K562 (cell line): ENCODE data around the gene BACH1. TPM values are rescaled to one million over a fixed set of nuclear protein-coding genes. Genes with fewer than 3 reads are reported as not detected.
A peak's percentile ranks its signal among the peaks of the same experiment; 100 is the strongest.

ENCODE experiments used
- ADNP ChIP-seq: fragments of 200-800 bp; sonication (Bioruptor generic); IDR thresholded peaks from 2 replicates; pipeline ENCODE4 v1.6.1; 2016; ENCODE audit warnings: missing genetic modification characterization, missing compliant biosample characterization
- BRCA1 ChIP-seq, 2 experiments: fragments of 450-650 bp in 1 of 2; sonication (generic) in 1 of 2; formaldehyde crosslinking in 1 of 2; IDR thresholded peaks; 2 replicates each; pipeline versions ENCODE4 v1.5.0 to v1.6.1; 2017 to 2020; ENCODE audit warnings: mild to moderate bottlenecking in 1 of 2, missing genetic modification reagents in 1 of 2
- CBX3 ChIP-seq, 2 experiments: IDR thresholded peaks; 1 replicate in 1 of 2; 2 replicates in 1 of 2; pipeline ENCODE4 v1.6.1; 2012; ENCODE audit warnings: inconsistent platforms in 2 of 2, low read length in 2 of 2, borderline replicate concordance in 1 of 2, control low read depth in 1 of 2
- CHD2 ChIP-seq: IDR thresholded peaks from 2 replicates; pipeline ENCODE4 v1.6.1; 2011; ENCODE audit warnings: low read depth, low read length
- DPF2 ChIP-seq: fragments of 450-650 bp; IDR thresholded peaks from 2 replicates; pipeline ENCODE4 v1.6.1; 2016
- ELF4 ChIP-seq: fragments of 450-650 bp; formaldehyde crosslinking; IDR thresholded peaks from 2 replicates; pipeline ENCODE4 v1.4.0; 2022; ENCODE audit warnings: missing genetic modification characterization
- GABPB2 ChIP-seq: fragments of 250-450 bp; sonication (Bioruptor Pico); conservative IDR thresholded peaks from 2 replicates; pipeline ENCODE4 v1.5.1; 2021; ENCODE audit warnings: mild to moderate bottlenecking
- HDAC1 ChIP-seq, 2 experiments: fragments of 450-650 bp; IDR thresholded peaks; 2 replicates each; pipeline ENCODE4 v1.6.1; 2016 to 2017; ENCODE audit warnings: inconsistent platforms in 1 of 2, mild to moderate bottlenecking in 1 of 2, moderate library complexity in 1 of 2
- JUNB ChIP-seq: fragments of 450-650 bp; formaldehyde crosslinking; conservative IDR thresholded peaks from 2 replicates; pipeline ENCODE4 v1.4.0; 2020; ENCODE audit warnings: mild to moderate bottlenecking
- MCM5 ChIP-seq: fragments of 450-650 bp; IDR thresholded peaks from 2 replicates; pipeline ENCODE4 v1.6.1; 2016; ENCODE audit warnings: low read depth
- MYC ChIP-seq, 2 experiments: fragments of 250-450 bp in 1 of 2; sonication (Bioruptor Pico) in 1 of 2; IDR thresholded peaks; 2 replicates each; pipeline versions ENCODE4 v1.5.1 to v1.6.1; 2012 to 2021; ENCODE audit warnings: low read depth in 2 of 2, borderline replicate concordance in 1 of 2, improper control_type of control experiment in 1 of 2, low read length in 1 of 2, mild to moderate bottlenecking in 1 of 2, moderate library complexity in 1 of 2
- NR1H2 ChIP-seq: sonication (generic); formaldehyde crosslinking; IDR thresholded peaks from 2 replicates; pipeline ENCODE4 v1.4.0; 2020; ENCODE audit warnings: mild to moderate bottlenecking, missing genetic modification reagents
- POLR3A ChIP-seq: IDR thresholded peaks from 2 replicates; pipeline ENCODE4 v1.6.1; 2011; ENCODE audit warnings: borderline replicate concordance, mild to moderate bottlenecking, moderate library complexity; ENCODE audit not compliant: insufficient read length, insufficient read depth; ENCODE audit errors: extremely low read depth
- PRPF4 ChIP-seq: fragments of 200-400 bp; formaldehyde crosslinking; IDR thresholded peaks from one replicate; pipeline ENCODE4 v1.6.1; 2017; ENCODE audit warnings: low read length, low read depth, mild to moderate bottlenecking; ENCODE audit not compliant: insufficient read depth, poor library complexity, severe bottlenecking
- RFX1 ChIP-seq: fragments of 450-650 bp; IDR thresholded peaks from 2 replicates; pipeline ENCODE4 v1.6.1; 2016; ENCODE audit warnings: mild to moderate bottlenecking, moderate library complexity
- SIX5 ChIP-seq, 2 experiments: IDR thresholded peaks; 2 replicates each; pipeline ENCODE4 v1.6.1; 2011; ENCODE audit warnings: low read length in 2 of 2, borderline replicate concordance in 1 of 2, low read depth in 1 of 2, mild to moderate bottlenecking in 1 of 2, moderate library complexity in 1 of 2; ENCODE audit not compliant: insufficient read depth in 1 of 2
- SLC30A9 ChIP-seq: fragments of 250-450 bp; sonication (Bioruptor Pico); IDR thresholded peaks from 2 replicates; pipeline ENCODE4 v1.8.0; 2022; ENCODE audit warnings: mild to moderate bottlenecking, moderate library complexity
- SUPT5H ChIP-seq: fragments of 450-650 bp; IDR thresholded peaks from 2 replicates; pipeline ENCODE4 v1.6.1; 2016
- TAF7 ChIP-seq: fragments of 450-650 bp; IDR thresholded peaks from 2 replicates; pipeline ENCODE4 v1.6.1; 2016; ENCODE audit warnings: missing genetic modification characterization, missing compliant biosample characterization
- TBL1XR1 ChIP-seq, 2 experiments: IDR thresholded peaks; 2 replicates each; pipeline ENCODE4 v1.6.1; 2012; ENCODE audit warnings: improper control_type of control experiment in 2 of 2, low read length in 2 of 2, mild to moderate bottlenecking in 1 of 2
- ZFPM2 ChIP-seq: fragments of 250-450 bp; sonication (Bioruptor Pico); IDR thresholded peaks from 2 replicates; pipeline ENCODE4 v1.5.1; 2022; ENCODE audit warnings: mild to moderate bottlenecking
- ZNF224 ChIP-seq: sonication (generic); formaldehyde crosslinking; IDR thresholded peaks from 2 replicates; pipeline ENCODE4 v1.8.0; 2022; ENCODE audit warnings: mild to moderate bottlenecking, missing genetic modification reagents
- ZNF780A ChIP-seq: fragments of 250-450 bp; sonication (Bioruptor Pico); IDR thresholded peaks from 2 replicates; pipeline ENCODE4 v1.5.0; 2021; ENCODE audit warnings: mild to moderate bottlenecking
- polyA plus RNA-seq, 8 experiments: library from polyadenylated mRNA; depleted of rRNA in 4 of 8; stranded (reverse) in 5 of 8; unstranded in 3 of 8; fragments of >200 nt; fragmentation: Nextera tagmentation in 2 of 8; fragmentation: Illumina TruSeq in 1 of 8; extraction: Ambion mirVana in 2 of 8; extraction: Trizol in 1 of 8; gene quantifications; 2 replicates each; pipeline versions ENCODE4 v1.2.1 to v1.2.3, GENCODE V29; 2011 to 2014; ENCODE audit warnings: inconsistent platforms in 1 of 8, missing spikeins in 1 of 8
- total RNA-seq, 7 experiments: library from RNA; depleted of rRNA in 6 of 7; stranded (reverse); fragments of >200 nt in 6 of 7; fragmentation: Illumina TruSeq in 2 of 7; extraction: Trizol in 2 of 7; gene quantifications; 2 replicates each; pipeline versions ENCODE4 v1.2.1 to v1.2.3, GENCODE V29; 2011 to 2021; ENCODE audit warnings: low replicate concordance in 1 of 7
- TF ChIP-seq, protein P1 (sequence below): sonication (generic); formaldehyde crosslinking; IDR thresholded peaks from 2 replicates; pipeline ENCODE4 v1.8.0; 2023; ENCODE audit warnings: missing genetic modification reagents, mild to moderate bottlenecking, borderline replicate concordance

Gene BACH1
- total and polyA plus RNA-seq, 9 of the 15 experiments (the other 6 are each of a cell fraction or from before 2014, with no cell fraction given): 10.6 to 58.5 (median 28.6) TPM

GRCh38 chr21:29299916-29300806 is 1.4 kb downstream of the BACH1 start (continued):
- TF ChIP-seq CHD2: 0 out of 2 replicates have a peak, but pooled peaks have one; percentile 35
- no peak for TF ChIP-seq SLC30A9 (CRISPR knock-in tag)
- TF ChIP-seq ADNP (tag): no peak
- no peak for TF ChIP-seq GABPB2 (CRISPR knock-in tag)
- TF ChIP-seq, protein P1, sequence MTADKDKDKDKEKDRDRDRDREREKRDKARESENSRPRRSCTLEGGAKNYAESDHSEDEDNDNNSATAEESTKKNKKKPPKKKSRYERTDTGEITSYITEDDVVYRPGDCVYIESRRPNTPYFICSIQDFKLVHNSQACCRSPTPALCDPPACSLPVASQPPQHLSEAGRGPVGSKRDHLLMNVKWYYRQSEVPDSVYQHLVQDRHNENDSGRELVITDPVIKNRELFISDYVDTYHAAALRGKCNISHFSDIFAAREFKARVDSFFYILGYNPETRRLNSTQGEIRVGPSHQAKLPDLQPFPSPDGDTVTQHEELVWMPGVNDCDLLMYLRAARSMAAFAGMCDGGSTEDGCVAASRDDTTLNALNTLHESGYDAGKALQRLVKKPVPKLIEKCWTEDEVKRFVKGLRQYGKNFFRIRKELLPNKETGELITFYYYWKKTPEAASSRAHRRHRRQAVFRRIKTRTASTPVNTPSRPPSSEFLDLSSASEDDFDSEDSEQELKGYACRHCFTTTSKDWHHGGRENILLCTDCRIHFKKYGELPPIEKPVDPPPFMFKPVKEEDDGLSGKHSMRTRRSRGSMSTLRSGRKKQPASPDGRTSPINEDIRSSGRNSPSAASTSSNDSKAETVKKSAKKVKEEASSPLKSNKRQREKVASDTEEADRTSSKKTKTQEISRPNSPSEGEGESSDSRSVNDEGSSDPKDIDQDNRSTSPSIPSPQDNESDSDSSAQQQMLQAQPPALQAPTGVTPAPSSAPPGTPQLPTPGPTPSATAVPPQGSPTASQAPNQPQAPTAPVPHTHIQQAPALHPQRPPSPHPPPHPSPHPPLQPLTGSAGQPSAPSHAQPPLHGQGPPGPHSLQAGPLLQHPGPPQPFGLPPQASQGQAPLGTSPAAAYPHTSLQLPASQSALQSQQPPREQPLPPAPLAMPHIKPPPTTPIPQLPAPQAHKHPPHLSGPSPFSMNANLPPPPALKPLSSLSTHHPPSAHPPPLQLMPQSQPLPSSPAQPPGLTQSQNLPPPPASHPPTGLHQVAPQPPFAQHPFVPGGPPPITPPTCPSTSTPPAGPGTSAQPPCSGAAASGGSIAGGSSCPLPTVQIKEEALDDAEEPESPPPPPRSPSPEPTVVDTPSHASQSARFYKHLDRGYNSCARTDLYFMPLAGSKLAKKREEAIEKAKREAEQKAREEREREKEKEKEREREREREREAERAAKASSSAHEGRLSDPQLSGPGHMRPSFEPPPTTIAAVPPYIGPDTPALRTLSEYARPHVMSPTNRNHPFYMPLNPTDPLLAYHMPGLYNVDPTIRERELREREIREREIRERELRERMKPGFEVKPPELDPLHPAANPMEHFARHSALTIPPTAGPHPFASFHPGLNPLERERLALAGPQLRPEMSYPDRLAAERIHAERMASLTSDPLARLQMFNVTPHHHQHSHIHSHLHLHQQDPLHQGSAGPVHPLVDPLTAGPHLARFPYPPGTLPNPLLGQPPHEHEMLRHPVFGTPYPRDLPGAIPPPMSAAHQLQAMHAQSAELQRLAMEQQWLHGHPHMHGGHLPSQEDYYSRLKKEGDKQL (CRISPR knock-in tag): no peak
- no peak for TF ChIP-seq CBX3 (IDR thresholded peaks at IDR 0.05; ENCODE audit: borderline replicate concordance in 1 of 2, low read length in 2 of 2)
- TF ChIP-seq SIX5 (IDR thresholded peaks at IDR 0.05; ENCODE audit: borderline replicate concordance in 1 of 2, insufficient read depth in 1 of 2, low read depth in 1 of 2, low read length in 2 of 2): no peak
- TF ChIP-seq TBL1XR1 (IDR thresholded peaks at IDR 0.05; ENCODE audit: low read length in 2 of 2): peak; percentile 50 to 73; a peak in 3 of 4 replicates
- no peak for TF ChIP-seq NR1H2
- no peak for TF ChIP-seq PRPF4
- TF ChIP-seq ZNF780A: no peak
- no peak for TF ChIP-seq BRCA1 (IDR thresholded peaks at IDR 0.05)
- no peak for TF ChIP-seq BRCA1 (CRISPR knock-in tag; IDR thresholded peaks at IDR 0.05)
- TF ChIP-seq ZFPM2 (CRISPR knock-in tag): no peak
- no peak for TF ChIP-seq JUNB
- TF ChIP-seq SUPT5H: no peak
- TF ChIP-seq TAF7 (tag): no peak
- TF ChIP-seq ELF4 (CRISPR knock-in tag): peak; percentile 36; the same call in 1 of the 2 replicates
- TF ChIP-seq MYC (IDR thresholded peaks at IDR 0.05; ENCODE audit: low read depth, low read length): peak; percentile 68
- TF ChIP-seq MYC (CRISPR knock-in tag; IDR thresholded peaks at IDR 0.05; ENCODE audit: borderline replicate concordance, low read depth): no peak
- no peak for TF ChIP-seq RFX1
- TF ChIP-seq DPF2: peak; percentile 89
- no peak for TF ChIP-seq MCM5
- TF ChIP-seq POLR3A: no peak
- TF ChIP-seq HDAC1 (IDR thresholded peaks at IDR 0.05): peak in 1 of 2 experiments; percentile 85; a peak in 2 of 4 replicates
- TF ChIP-seq ZNF224 (CRISPR knock-in tag): no peak
